ENCODE data around the gene KLC3. TPM values are rescaled to one million over a fixed set of nuclear protein-coding genes. Genes with fewer than 3 reads are reported as not detected.
A peak's percentile ranks its signal among the peaks of the same experiment; 100 is the strongest.

Gene KLC3
- total and polyA plus RNA-seq, 8 donors, result 1.7 to 6.4 (median 2.4) TPM

GRCh38 chr19:45302416-45302815, 38.1 kb upstream of the KLC3 start:
- FAIRE-seq (no peak), DNase-seq (no peak), ATAC-seq (no peak)
- no peak for TF ChIP-seq CTCF (IDR thresholded peaks at IDR 0.05)
- intact Hi-C loops (cut with DNase I), result no loop called here
- no peaks in the 10 kb centered on the region for H3K36me3 ChIP-seq
- no peak overlapping the region for H3K4me3 ChIP-seq
- 93% methylated on average over 26 to 27 of the region's 27 CpGs for WGBS, 2 donors
- no peaks in the 10 kb centered on the region for H3K4me1 ChIP-seq
- no peaks in the 10 kb centered on the region for H3K9me3 ChIP-seq
- no peak overlapping the region for H3K27ac ChIP-seq
- no peaks in the 10 kb centered on the region for H3K27me3 ChIP-seq

GRCh38 chr19:45303269-45304060, 37.1 kb upstream of the KLC3 start:
- H3K27ac ChIP-seq, result no peak overlapping the region
- H3K36me3 ChIP-seq, result no peaks in the 10 kb centered on the region
- no peaks in the 10 kb centered on the region for H3K4me1 ChIP-seq
- intact Hi-C loops (cut with DNase I), result no loop called here
- ATAC-seq (no peak), FAIRE-seq (no peak), DNase-seq (no peak)
- no peaks in the 10 kb centered on the region for H3K9me3 ChIP-seq
- WGBS, 2 donors, result 92 to 96% methylated on average over 12 of the region's 12 CpGs
- no peak overlapping the region for H3K4me3 ChIP-seq
- H3K27me3 ChIP-seq, result no peaks in the 10 kb centered on the region
- TF ChIP-seq CTCF (IDR thresholded peaks at IDR 0.05), result no peak

GRCh38 chr19:45304141-45304926, 36.2 kb upstream of the KLC3 start:
- intact Hi-C loops (cut with DNase I), result no loop called here
- DNase-seq (no peak), FAIRE-seq (no peak), ATAC-seq (peak in 1 of 4 donors; percentile 5)
- Histone ChIP-seq H3K27ac (no peak overlapping the region), H3K27me3 (no peaks in the 10 kb centered on the region), H3K4me3 (no peak overlapping the region), H3K4me1 (no peaks in the 10 kb centered on the region), H3K9me3 (no peaks in the 10 kb centered on the region), H3K36me3 (no peaks in the 10 kb centered on the region)
- WGBS, 2 donors, result 64 to 69% methylated on average over 4 of the region's 4 CpGs
- TF ChIP-seq CTCF (IDR thresholded peaks at IDR 0.05), result no peak

GRCh38 chr19:45305007-45305406, 35.5 kb upstream of the KLC3 start:
- DNase-seq (no peak), FAIRE-seq (no peak), ATAC-seq (peak in 1 of 4 donors; percentile 24)
- no peak overlapping the region for H3K27ac ChIP-seq
- H3K4me3 ChIP-seq, result no peak overlapping the region
- intact Hi-C loops (cut with DNase I), result no loop called here
- no peaks in the 10 kb centered on the region for H3K36me3 ChIP-seq
- TF ChIP-seq CTCF (IDR thresholded peaks at IDR 0.05), result no peak
- H3K27me3 ChIP-seq, result no peaks in the 10 kb centered on the region
- H3K9me3 ChIP-seq, result no peaks in the 10 kb centered on the region
- WGBS, 2 donors, result 51 to 63% methylated on average over 4 of the region's 4 CpGs
- H3K4me1 ChIP-seq, result no peaks in the 10 kb centered on the region

GRCh38 chr19:45305421-45305820, 35.1 kb upstream of the KLC3 start:
- ATAC-seq (no peak), FAIRE-seq (no peak), DNase-seq (no peak)
- WGBS, 2 donors, result 11 to 14% methylated on average over 5 of the region's 5 CpGs
- intact Hi-C loops (cut with DNase I), result no loop called here
- H3K9me3 ChIP-seq, result no peaks in the 10 kb centered on the region
- no peaks in the 10 kb centered on the region for H3K36me3 ChIP-seq
- H3K4me1 ChIP-seq, result no peaks in the 10 kb centered on the region
- no peak for TF ChIP-seq CTCF (IDR thresholded peaks at IDR 0.05)
- H3K27ac ChIP-seq, result no peak overlapping the region
- H3K27me3 ChIP-seq, result no peaks in the 10 kb centered on the region
- no peak overlapping the region for H3K4me3 ChIP-seq
